ENCODE measurements around the gene EID3.
A peak's percentile ranks its signal among the peaks of the same experiment; 100 is the strongest.
"Not testable (repeated sequence)": the region's sequence is repeated elsewhere in the genome, so short reads cannot be mapped to it uniquely, and the experiment has no call there.

EID3 gene

GRCh38 chr12:104303538-104304151, at the start of gene EID3:
TSS of gene EID3 (plus strand) at chr12:104303739. CDS start at chr12:104303935, 196 bp downstream.
- peak; percentile 77 to 91 for DNase-seq (ENCODE audit: extremely low read depth in 1 of 2, low read depth in 1 of 2)

GRCh38 chr12:104257913-104258472, 45.5 kb upstream of the EID3 start:
- no peak for DNase-seq (ENCODE audit: extremely low read depth in 1 of 2, low read depth in 1 of 2)

- no peak for DNase-seq (ENCODE audit: extremely low read depth in 1 of 2, low read depth in 1 of 2)
Observed at GRCh38 chr12:104258476-104259067, 45.0 kb upstream of the EID3 start.

- no peak for DNase-seq (ENCODE audit: extremely low read depth in 1 of 2, low read depth in 1 of 2)
Observed at GRCh38 chr12:104263026-104263425, 40.5 kb upstream of the EID3 start.

GRCh38 chr12:104263580-104264358, 39.8 kb upstream of the EID3 start:
- DNase-seq (ENCODE audit: extremely low read depth in 1 of 2, low read depth in 1 of 2), result no peak

GRCh38 chr12:104265436-104265835, 38.1 kb upstream of the EID3 start:
- not testable (repeated sequence) for DNase-seq (ENCODE audit: extremely low read depth in 1 of 2, low read depth in 1 of 2)

- no peak for DNase-seq (ENCODE audit: extremely low read depth in 1 of 2, low read depth in 1 of 2)
Observed at GRCh38 chr12:104272938-104273337, 30.6 kb upstream of the EID3 start.

GRCh38 chr12:104273503-104273902, 30.0 kb upstream of the EID3 start:
- no peak for DNase-seq (ENCODE audit: extremely low read depth in 1 of 2, low read depth in 1 of 2)

- DNase-seq (ENCODE audit: extremely low read depth in 1 of 2, low read depth in 1 of 2), result no peak
Observed at GRCh38 chr12:104274811-104275210, 28.7 kb upstream of the EID3 start.

GRCh38 chr12:104275689-104276088, 27.9 kb upstream of the EID3 start:
- DNase-seq (ENCODE audit: extremely low read depth in 1 of 2, low read depth in 1 of 2), result no peak

- no peak for DNase-seq (ENCODE audit: extremely low read depth in 1 of 2, low read depth in 1 of 2)
Observed at GRCh38 chr12:104276273-104277131, 27.0 kb upstream of the EID3 start.

GRCh38 chr12:104279164-104279563, 24.4 kb upstream of the EID3 start:
- DNase-seq (ENCODE audit: extremely low read depth in 1 of 2, low read depth in 1 of 2), result no peak

GRCh38 chr12:104280111-104280510, 23.4 kb upstream of the EID3 start:
- DNase-seq (ENCODE audit: extremely low read depth in 1 of 2, low read depth in 1 of 2), result no peak

GRCh38 chr12:104280717-104281458, 22.7 kb upstream of the EID3 start:
- DNase-seq (ENCODE audit: extremely low read depth in 1 of 2, low read depth in 1 of 2), result no peak

- DNase-seq (ENCODE audit: extremely low read depth in 1 of 2, low read depth in 1 of 2), result no peak
Observed at GRCh38 chr12:104281636-104282035, 21.9 kb upstream of the EID3 start.

GRCh38 chr12:104282109-104282508, 21.4 kb upstream of the EID3 start:
- DNase-seq (ENCODE audit: extremely low read depth in 1 of 2, low read depth in 1 of 2), result no peak

GRCh38 chr12:104285740-104286515, 17.6 kb upstream of the EID3 start:
- no peak for DNase-seq (ENCODE audit: extremely low read depth in 1 of 2, low read depth in 1 of 2)

GRCh38 chr12:104286516-104287482, 16.7 kb upstream of the EID3 start:
- DNase-seq (ENCODE audit: extremely low read depth in 1 of 2, low read depth in 1 of 2), result peak; percentile 62 to 74
